MCF 10A (cell line): ENCODE results near the gene SEMA3C. TPM values are rescaled to one million over a fixed set of nuclear protein-coding genes. Genes with fewer than 3 reads are reported as not detected.

Source experiments
- BruUV-seq: library from RNA; stranded (reverse); fragments of 400-500 nt; replicated peaks from 2 replicates; lab custom pipeline; 2021; lab: Mats Ljungman, UMichigan
- CTCF ChIA-PET: fragments of 300-600 bp; sonication (Branson Sonifier 250); formaldehyde crosslinking; extraction: SDS; loops from one replicate; lab custom pipeline; 2021; ENCODE audit warnings: antibody characterized with exemption, inconsistent platforms; lab: Yijun Ruan, JAX
- POLR2A ChIA-PET: fragments of 300-600, 350-650 bp; sonication (Branson Sonifier 250); formaldehyde crosslinking; extraction: SDS; loops from one replicate; lab custom pipeline; 2020; ENCODE audit warnings: antibody characterized with exemption, inconsistent platforms; lab: Yijun Ruan, JAX
- DNase-seq: peaks from one replicate; pipeline ENCODE4 v3.0.0-alpha.2; 2018; ENCODE audit not compliant: unreplicated experiment
- H3K27ac Mint-ChIP-seq: one replicate; pipeline ENCODE4 v1.8.0; 2022; ENCODE audit warnings: mild to moderate bottlenecking, low read depth, mixed read lengths; ENCODE audit not compliant: unreplicated experiment
- H3K27me3 Mint-ChIP-seq: one replicate; pipeline ENCODE4 v1.8.0; 2022; ENCODE audit warnings: mixed read lengths; ENCODE audit not compliant: insufficient read depth, unreplicated experiment
- H3K36me3 Mint-ChIP-seq: one replicate; pipeline ENCODE4 v1.8.0; 2022; ENCODE audit warnings: mild to moderate bottlenecking, moderate library complexity, mixed read lengths; ENCODE audit not compliant: insufficient read depth, unreplicated experiment
- H3K4me1 Mint-ChIP-seq: one replicate; pipeline ENCODE4 v1.8.0; 2022; ENCODE audit warnings: mixed read lengths; ENCODE audit not compliant: insufficient read depth, unreplicated experiment
- H3K4me3 Mint-ChIP-seq: one replicate; pipeline ENCODE4 v1.8.0; 2022; ENCODE audit warnings: mild to moderate bottlenecking, moderate library complexity, mixed read lengths; ENCODE audit not compliant: unreplicated experiment
- H3K9me3 Mint-ChIP-seq: one replicate; pipeline ENCODE4 v1.8.0; 2022; ENCODE audit warnings: mixed read lengths; ENCODE audit not compliant: unreplicated experiment
- CTCF ChIP-seq: fragments of 200-600 bp; IDR thresholded peaks from one replicate; pipeline ENCODE4 v1.8.0; 2022; ENCODE audit warnings: antibody characterized with exemption, mild to moderate bottlenecking; ENCODE audit not compliant: unreplicated experiment
- intact Hi-C: fragments of 100-400 bp; cut with micrococcal nuclease; formaldehyde crosslinking; loops from 2 replicates; pipeline ENCODE4 v1.14.1; 2022
- total RNA-seq: library from RNA; stranded (reverse); gene quantifications from 2 replicates; pipeline ENCODE4 v1.2.3, GENCODE V29; 2022

SEMA3C gene
- total RNA-seq, 1 experiment from 2014 or later, result 140 TPM

- BruUV-seq, result no TSS peak
- Mint-ChIP-seq H3K27ac (no peak overlapping the region), H3K4me3 (no peak overlapping the region), H3K27me3 (no peaks in the 10 kb centered on the region), H3K9me3 (no peaks in the 10 kb centered on the region), H3K36me3 (peaks cover 54% of the 10 kb centered on the region), H3K4me1 (peaks cover 30% of the 10 kb centered on the region)
- no peak for TF ChIP-seq CTCF
- CTCF ChIA-PET, result interaction anchor here (0.6 kb wide), 2 partner anchors 110 to 235 kb away, joined by 3 to 6 read pairs; no protein-coding TSS in a partner anchor
- POLR2A ChIA-PET, result interaction anchor here (0.6 to 1.0 kb wide), 5 partner anchors 9 to 154 kb away, joined by 3 to 6 read pairs (median 4); no protein-coding TSS in a partner anchor
- DNase-seq, result no peak
- intact Hi-C loops, result no loop called here
Measured at GRCh38 chr7:80875537-80876120, 43.2 kb downstream of the SEMA3C start.

- H3K4me1 Mint-ChIP-seq, result peaks cover 37% of the 10 kb centered on the region
- POLR2A ChIA-PET, result interaction anchor here (1.8 kb wide), 1 partner anchor 9 kb away, joined by 6 read pairs; no protein-coding TSS in a partner anchor
- no peak overlapping the region for H3K4me3 Mint-ChIP-seq
- intact Hi-C loops, result no loop called here
- no peaks in the 10 kb centered on the region for H3K27me3 Mint-ChIP-seq
- H3K27ac Mint-ChIP-seq, result no peak overlapping the region
- H3K36me3 Mint-ChIP-seq, result peaks cover 52% of the 10 kb centered on the region
- no peaks in the 10 kb centered on the region for H3K9me3 Mint-ChIP-seq
- no peak for DNase-seq
- no peak for TF ChIP-seq CTCF
- no TSS peak for BruUV-seq
- CTCF ChIA-PET, result interaction anchor here (0.9 kb wide), 1 partner anchor 1088 kb away, joined by 3 read pairs; no protein-coding TSS in a partner anchor
Measured at GRCh38 chr7:80873140-80873539, 45.7 kb downstream of the SEMA3C start.

DNA sequence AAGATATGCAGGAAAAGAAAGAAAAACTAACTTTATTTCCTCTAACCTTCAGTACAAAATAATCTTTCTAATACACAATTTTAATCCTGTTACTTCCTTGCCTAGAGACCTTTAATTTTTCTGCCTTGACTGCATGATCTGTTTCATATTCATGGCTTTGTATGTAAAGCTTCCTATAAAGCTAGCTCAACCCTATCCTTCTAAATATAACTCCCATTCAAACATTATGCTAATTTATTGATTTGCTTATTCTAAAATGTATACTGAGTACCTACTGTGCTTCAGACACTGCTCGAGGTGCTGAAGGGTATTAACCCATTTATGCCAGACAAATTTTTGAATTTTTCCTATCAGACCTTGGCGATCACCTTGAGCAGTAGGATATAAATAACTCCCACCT lies 47.6 kb downstream of the SEMA3C start:
- no TSS peak for BruUV-seq
- Mint-ChIP-seq H3K36me3 (peaks cover 45% of the 10 kb centered on the region), H3K27ac (peak overlapping the region; percentile 44), H3K4me1 (peaks cover 30% of the 10 kb centered on the region), H3K27me3 (no peaks in the 10 kb centered on the region), H3K9me3 (no peaks in the 10 kb centered on the region), H3K4me3 (no peak overlapping the region)
- no peak for DNase-seq
- no peak for TF ChIP-seq CTCF
- CTCF ChIA-PET, result interaction anchor here (1.0 kb wide), 1 partner anchor 35 kb away, joined by 3 read pairs; no protein-coding TSS in a partner anchor
- intact Hi-C loops, result no loop called here
- POLR2A ChIA-PET, result interaction anchor here (0.9 kb wide), 1 partner anchor 12 kb away, joined by 3 read pairs; no protein-coding TSS in a partner anchor

- BruUV-seq, result no TSS peak
- H3K36me3 Mint-ChIP-seq, result peaks cover 44% of the 10 kb centered on the region
- CTCF ChIA-PET, result interaction anchor here (1.0 kb wide), 1 partner anchor 36 kb away, joined by 3 read pairs; no protein-coding TSS in a partner anchor
- no peaks in the 10 kb centered on the region for H3K27me3 Mint-ChIP-seq
- no peak for DNase-seq
- peaks cover 30% of the 10 kb centered on the region for H3K4me1 Mint-ChIP-seq
- peak overlapping the region; percentile 44 for H3K27ac Mint-ChIP-seq
- TF ChIP-seq CTCF, result no peak
- H3K9me3 Mint-ChIP-seq, result no peaks in the 10 kb centered on the region
- POLR2A ChIA-PET, result interaction anchor here (0.6 to 0.9 kb wide), 2 partner anchors 11 to 12 kb away, joined by 3 to 4 read pairs; no protein-coding TSS in a partner anchor
- intact Hi-C loops, result no loop called here
- H3K4me3 Mint-ChIP-seq, result no peak overlapping the region
Measured at GRCh38 chr7:80870813-80871212, 48.0 kb downstream of the SEMA3C start.
